Measurements from ENCODE around the gene LRP5.

LRP5 gene

DNA sequence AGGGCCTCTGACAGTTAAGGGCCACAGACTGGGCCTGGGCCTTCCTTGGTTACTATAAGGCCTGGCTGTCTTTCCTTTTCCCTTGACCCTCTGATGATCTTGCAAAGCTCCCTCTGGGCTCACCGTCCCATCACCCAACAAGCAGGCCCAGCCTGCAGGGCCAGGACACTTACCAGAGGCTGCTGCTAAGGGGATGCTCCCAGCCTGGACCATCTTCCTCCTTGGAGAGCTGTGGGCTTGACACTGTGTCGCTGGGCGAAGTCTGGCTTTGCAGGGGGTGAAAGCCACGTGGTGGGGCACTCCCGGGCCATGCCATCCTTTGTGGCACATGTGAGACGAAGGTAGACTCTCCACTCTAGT is 44.5 kb upstream of the LRP5 start:
- no peak for TF ChIP-seq CTCF (conservative IDR thresholded peaks at IDR 0.05; ENCODE audit: low read depth, low read length)
- no peak overlapping the region for H3K4me3 ChIP-seq (ENCODE audit: low read depth, low read length)
- no peak for DNase-seq (ENCODE audit: low read depth)

GRCh38 chr11:68269414-68270081 is 42.8 kb upstream of the LRP5 start:
- no peak for TF ChIP-seq CTCF (conservative IDR thresholded peaks at IDR 0.05; ENCODE audit: low read depth, low read length)
- peak; percentile 86 for DNase-seq (ENCODE audit: low read depth)
- H3K4me3 ChIP-seq (ENCODE audit: low read depth, low read length) = no peak overlapping the region

- peak overlapping the region; percentile 94 for H3K4me3 ChIP-seq (ENCODE audit: low read depth, low read length)
- DNase-seq (ENCODE audit: low read depth) = no peak
- TF ChIP-seq CTCF (conservative IDR thresholded peaks at IDR 0.05; ENCODE audit: low read depth, low read length) = no peak
Measured at GRCh38 chr11:68270196-68271022, 42.0 kb upstream of the LRP5 start.

GRCh38 chr11:68271023-68271780 is 41.2 kb upstream of the LRP5 start:
- peak; percentile 83 for DNase-seq (ENCODE audit: low read depth)
- H3K4me3 ChIP-seq (ENCODE audit: low read depth, low read length) = peak overlapping the region; percentile 94
- peak; percentile 71 for TF ChIP-seq CTCF (conservative IDR thresholded peaks at IDR 0.05; ENCODE audit: low read depth, low read length)

- peak; percentile 1 for TF ChIP-seq CTCF (conservative IDR thresholded peaks at IDR 0.05; ENCODE audit: low read depth, low read length)
- peak; percentile 93 for DNase-seq (ENCODE audit: low read depth)
- peak within 1 kb of the TSS; percentile 94 for H3K4me3 ChIP-seq (ENCODE audit: low read depth, low read length)
Measured at GRCh38 chr11:68271781-68272608, 40.4 kb upstream of the LRP5 start, which contains the start of gene C11orf24. Gene C11orf24 (minus strand): TSS chr11:68271973. CDS start chr11:68263767, 8,206 bp downstream.

DNA sequence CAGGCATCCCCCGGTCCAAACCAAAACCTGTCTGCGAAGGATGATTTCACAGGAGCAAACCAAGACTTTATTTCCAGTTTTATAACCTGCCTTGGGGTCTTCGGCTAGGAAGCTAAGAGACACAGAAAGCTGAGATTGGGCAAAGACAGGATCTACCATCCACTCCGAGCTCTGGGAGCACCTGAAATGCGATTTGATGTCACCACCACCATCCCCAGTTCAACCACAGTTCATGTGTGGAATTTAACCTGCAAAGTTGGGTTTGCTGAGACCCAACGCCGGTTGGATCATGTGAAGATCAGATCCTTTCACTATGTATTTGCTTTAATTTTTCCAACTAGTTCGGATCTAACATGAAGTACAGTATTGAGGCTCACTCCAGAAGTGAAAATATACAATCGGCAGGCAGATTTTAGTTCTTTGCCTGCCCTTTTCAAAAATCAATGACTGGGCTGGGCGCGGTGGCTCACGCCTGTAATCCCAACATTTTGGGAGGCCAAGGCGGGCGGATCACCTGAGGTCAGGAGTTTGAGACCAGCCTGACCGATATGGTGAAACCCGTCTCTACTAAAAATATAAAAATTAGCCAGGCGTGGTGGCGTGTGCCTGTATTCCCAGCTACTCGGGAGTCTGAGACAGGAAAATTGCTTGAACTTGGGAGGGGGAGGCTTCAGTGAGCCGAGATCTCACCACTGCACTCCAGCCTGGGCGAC is 39.2 kb upstream of the LRP5 start:
- TF ChIP-seq CTCF (conservative IDR thresholded peaks at IDR 0.05; ENCODE audit: low read depth, low read length) = no peak
- no peak overlapping the region for H3K4me3 ChIP-seq (ENCODE audit: low read depth, low read length)
- DNase-seq (ENCODE audit: low read depth) = no peak

Measured in choroid plexus epithelial cell (primary cell).